ENCODE measurements around the gene CNTN3. TPM values are rescaled to one million over a fixed set of nuclear protein-coding genes. Genes with fewer than 3 reads are reported as not detected.

Gene CNTN3
- total RNA-seq, 2 experiments from 2014 or later, result not detected

DNA sequence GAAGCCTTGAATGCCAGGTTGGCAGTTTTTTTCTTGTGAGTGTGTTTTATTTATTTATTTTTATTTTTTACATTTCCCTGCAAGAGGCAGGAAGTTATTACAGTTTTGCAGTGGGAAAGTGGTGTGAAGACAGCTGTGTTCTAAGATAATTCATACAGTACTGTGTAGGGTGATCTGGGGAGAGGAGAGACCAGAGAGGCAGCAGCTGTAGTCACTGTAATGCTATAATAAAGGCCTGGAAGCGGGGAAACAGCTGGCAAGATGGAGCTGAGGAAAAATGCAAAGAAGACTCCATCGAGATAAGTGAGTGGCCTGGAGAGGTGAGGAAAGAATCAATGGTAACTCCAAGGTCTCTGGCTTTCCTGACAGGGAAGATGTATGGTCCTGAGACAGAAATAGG is 23.1 kb downstream of the CNTN3 start:
- Histone ChIP-seq H3K79me2 (ENCODE audit: insufficient read depth, low read depth, low read length) (no peaks in the 10 kb centered on the region), H4K20me1 (ENCODE audit: insufficient read depth, low read length) (no peaks in the 10 kb centered on the region), H2AFZ (ENCODE audit: low read length) (no peak overlapping the region), H3K36me3 (ENCODE audit: insufficient read depth, low read length) (no peaks in the 10 kb centered on the region), H3K9me3 (ENCODE audit: low read length) (no peaks in the 10 kb centered on the region), H3K4me2 (ENCODE audit: low read length) (no peak overlapping the region), H3K4me3 (ENCODE audit: low read depth, low read length, poor library complexity, severe bottlenecking) (no peak overlapping the region), H3K4me1 (ENCODE audit: insufficient read depth, low read length, poor library complexity, severe bottlenecking) (no peaks in the 10 kb centered on the region), H3K27ac (ENCODE audit: low read depth, low read length, poor library complexity, severe bottlenecking) (no peak overlapping the region), H3K9me2 (ENCODE audit: insufficient read depth, low read length) (no peaks in the 10 kb centered on the region)
- ChIA-PET CTCF (ENCODE audit: unreplicated experiment) (no interaction called here), POLR2A (no interaction called here)
- DNase-seq (ENCODE audit: low spot score), result no peak
- BruUV-seq (replicated peaks), result no TSS peak
- TF ChIP-seq EZH2phosphoT487 (IDR thresholded peaks at IDR 0.05; ENCODE audit: borderline replicate concordance, low read depth, low read length), result no peak
- TF ChIP-seq, protein P1, sequence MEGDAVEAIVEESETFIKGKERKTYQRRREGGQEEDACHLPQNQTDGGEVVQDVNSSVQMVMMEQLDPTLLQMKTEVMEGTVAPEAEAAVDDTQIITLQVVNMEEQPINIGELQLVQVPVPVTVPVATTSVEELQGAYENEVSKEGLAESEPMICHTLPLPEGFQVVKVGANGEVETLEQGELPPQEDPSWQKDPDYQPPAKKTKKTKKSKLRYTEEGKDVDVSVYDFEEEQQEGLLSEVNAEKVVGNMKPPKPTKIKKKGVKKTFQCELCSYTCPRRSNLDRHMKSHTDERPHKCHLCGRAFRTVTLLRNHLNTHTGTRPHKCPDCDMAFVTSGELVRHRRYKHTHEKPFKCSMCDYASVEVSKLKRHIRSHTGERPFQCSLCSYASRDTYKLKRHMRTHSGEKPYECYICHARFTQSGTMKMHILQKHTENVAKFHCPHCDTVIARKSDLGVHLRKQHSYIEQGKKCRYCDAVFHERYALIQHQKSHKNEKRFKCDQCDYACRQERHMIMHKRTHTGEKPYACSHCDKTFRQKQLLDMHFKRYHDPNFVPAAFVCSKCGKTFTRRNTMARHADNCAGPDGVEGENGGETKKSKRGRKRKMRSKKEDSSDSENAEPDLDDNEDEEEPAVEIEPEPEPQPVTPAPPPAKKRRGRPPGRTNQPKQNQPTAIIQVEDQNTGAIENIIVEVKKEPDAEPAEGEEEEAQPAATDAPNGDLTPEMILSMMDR (conservative IDR thresholded peaks at IDR 0.05; ENCODE audit: low read length), result no peak
- intact Hi-C loops (cut with micrococcal nuclease; ENCODE audit: unreplicated experiment), result no loop called here

DNA sequence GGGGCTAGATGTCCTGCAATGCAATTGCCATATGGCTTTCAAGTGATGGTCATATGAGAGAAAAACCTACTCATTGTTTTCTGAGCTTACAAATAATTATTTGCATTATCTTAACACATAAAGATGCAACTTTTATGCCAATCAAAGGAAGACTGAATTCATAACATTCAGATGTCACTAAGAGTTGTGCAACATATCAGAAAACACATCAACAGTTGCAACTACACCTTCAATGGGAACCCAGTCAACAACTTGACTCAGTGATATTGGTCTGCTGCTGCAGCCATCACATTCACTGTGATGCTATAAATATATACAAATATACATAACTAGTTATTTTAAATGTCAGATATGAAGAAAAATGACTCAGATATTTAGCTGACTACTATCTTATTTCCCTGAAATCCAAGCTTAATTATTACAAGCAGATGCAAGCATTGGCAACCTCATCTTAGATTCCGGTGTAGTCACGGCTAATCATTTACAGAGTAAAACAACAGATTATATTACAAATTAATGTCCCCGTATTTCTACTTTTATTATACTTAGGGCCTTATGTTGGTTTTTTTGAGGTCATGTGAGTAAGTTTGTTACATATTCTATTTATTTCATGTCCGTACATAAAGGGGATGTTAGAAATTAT is 23.7 kb downstream of the CNTN3 start:
- intact Hi-C loops (cut with micrococcal nuclease; ENCODE audit: unreplicated experiment), result no loop called here
- Histone ChIP-seq H3K9me3 (ENCODE audit: low read length) (no peaks in the 10 kb centered on the region), H3K4me1 (ENCODE audit: insufficient read depth, low read length, poor library complexity, severe bottlenecking) (no peaks in the 10 kb centered on the region), H3K27ac (ENCODE audit: low read depth, low read length, poor library complexity, severe bottlenecking) (no peak overlapping the region), H3K36me3 (ENCODE audit: insufficient read depth, low read length) (no peaks in the 10 kb centered on the region), H3K4me3 (ENCODE audit: low read depth, low read length, poor library complexity, severe bottlenecking) (no peak overlapping the region), H2AFZ (ENCODE audit: low read length) (no peak overlapping the region), H3K9me2 (ENCODE audit: insufficient read depth, low read length) (no peaks in the 10 kb centered on the region), H3K79me2 (ENCODE audit: insufficient read depth, low read depth, low read length) (no peaks in the 10 kb centered on the region), H3K4me2 (ENCODE audit: low read length) (no peak overlapping the region), H4K20me1 (ENCODE audit: insufficient read depth, low read length) (no peaks in the 10 kb centered on the region)
- POLR2A ChIA-PET, result no interaction called here
- BruUV-seq (replicated peaks), result no TSS peak
- no peak for DNase-seq (ENCODE audit: low spot score)
- TF ChIP-seq, protein P1 (conservative IDR thresholded peaks at IDR 0.05; ENCODE audit: low read length), result no peak
- TF ChIP-seq EZH2phosphoT487 (IDR thresholded peaks at IDR 0.05; ENCODE audit: borderline replicate concordance, low read depth, low read length), result no peak
- CTCF ChIA-PET (ENCODE audit: unreplicated experiment), result no interaction called here

DNA sequence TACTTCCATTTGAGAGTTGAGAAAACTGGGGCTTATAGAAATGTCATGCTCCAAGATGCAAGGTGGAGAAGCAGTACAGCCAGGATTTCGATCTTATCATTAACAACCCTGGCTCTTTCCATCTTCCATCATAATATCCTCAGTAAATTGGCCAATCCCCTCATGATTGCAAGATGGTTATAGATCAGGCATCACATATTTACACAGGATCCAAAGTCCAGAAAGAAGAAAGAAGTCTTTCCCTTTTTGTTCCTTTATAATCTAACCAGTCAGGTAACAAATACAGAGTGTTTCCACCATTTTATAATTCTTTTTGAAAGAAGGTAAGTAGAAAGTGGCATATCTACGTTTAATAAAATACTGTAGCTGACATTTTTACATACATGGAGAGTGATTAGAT is 29.7 kb downstream of the CNTN3 start:
- H3K36me3 ChIP-seq (ENCODE audit: insufficient read depth, low read length), result no peaks in the 10 kb centered on the region
- H3K9me2 ChIP-seq (ENCODE audit: insufficient read depth, low read length), result no peaks in the 10 kb centered on the region
- no TSS peak for BruUV-seq (replicated peaks)
- DNase-seq (ENCODE audit: low spot score), result no peak
- H3K9me3 ChIP-seq (ENCODE audit: low read length), result no peaks in the 10 kb centered on the region
- H4K20me1 ChIP-seq (ENCODE audit: insufficient read depth, low read length), result no peaks in the 10 kb centered on the region
- TF ChIP-seq EZH2phosphoT487 (IDR thresholded peaks at IDR 0.05; ENCODE audit: borderline replicate concordance, low read depth, low read length), result no peak
- TF ChIP-seq, protein P1 (conservative IDR thresholded peaks at IDR 0.05; ENCODE audit: low read length), result no peak
- H3K27ac ChIP-seq (ENCODE audit: low read depth, low read length, poor library complexity, severe bottlenecking), result no peak overlapping the region
- H3K79me2 ChIP-seq (ENCODE audit: insufficient read depth, low read depth, low read length), result no peaks in the 10 kb centered on the region
- no peak overlapping the region for H2AFZ ChIP-seq (ENCODE audit: low read length)
- no peaks in the 10 kb centered on the region for H3K4me1 ChIP-seq (ENCODE audit: insufficient read depth, low read length, poor library complexity, severe bottlenecking)
- no peak overlapping the region for H3K4me3 ChIP-seq (ENCODE audit: low read depth, low read length, poor library complexity, severe bottlenecking)
- ChIA-PET CTCF (ENCODE audit: unreplicated experiment) (no interaction called here), POLR2A (no interaction called here)
- intact Hi-C loops (cut with micrococcal nuclease; ENCODE audit: unreplicated experiment), result no loop called here
- no peak overlapping the region for H3K4me2 ChIP-seq (ENCODE audit: low read length)

Measured in OCI-LY7 (cell line).